ENCODE data around the gene ZNF428.
"Not testable (repeated sequence)": the region's sequence is repeated elsewhere in the genome, so short reads cannot be mapped to it uniquely, and the experiment has no call there.

ZNF428 gene

GRCh38 chr19:43589277-43589676, 30.2 kb downstream of the ZNF428 start:
- ChIA-PET POLR2A (no interaction called here), CTCF (no interaction called here)
- no peak for DNase-seq (ENCODE audit: extremely low spot score)
- TF ChIP-seq L3MBTL2 (conservative IDR thresholded peaks at IDR 0.05) (no peak), ZNF384 (IDR thresholded peaks at IDR 0.05) (no peak), FOXK2 (IDR thresholded peaks at IDR 0.05) (no peak), LEF1 (IDR thresholded peaks at IDR 0.05; ENCODE audit: borderline replicate concordance) (no peak), BHLHE40 (IDR thresholded peaks at IDR 0.05; ENCODE audit: borderline replicate concordance) (no peak), CTBP1 (IDR thresholded peaks at IDR 0.05; ENCODE audit: borderline replicate concordance) (no peak), TARDBP (IDR thresholded peaks at IDR 0.05) (no peak), FOXM1 (IDR thresholded peaks at IDR 0.05; ENCODE audit: borderline replicate concordance) (no peak), HDGF (IDR thresholded peaks at IDR 0.05; ENCODE audit: borderline replicate concordance) (no peak), SP1 (IDR thresholded peaks at IDR 0.05) (no peak), SUZ12 (IDR thresholded peaks at IDR 0.05) (no peak), ARNT (IDR thresholded peaks at IDR 0.05) (no peak), PKNOX1 (IDR thresholded peaks at IDR 0.05) (no peak), ELF4 (IDR thresholded peaks at IDR 0.05) (no peak), FOXA1 (IDR thresholded peaks at IDR 0.05) (no peak), NFRKB (IDR thresholded peaks at IDR 0.05) (no peak)

DNA sequence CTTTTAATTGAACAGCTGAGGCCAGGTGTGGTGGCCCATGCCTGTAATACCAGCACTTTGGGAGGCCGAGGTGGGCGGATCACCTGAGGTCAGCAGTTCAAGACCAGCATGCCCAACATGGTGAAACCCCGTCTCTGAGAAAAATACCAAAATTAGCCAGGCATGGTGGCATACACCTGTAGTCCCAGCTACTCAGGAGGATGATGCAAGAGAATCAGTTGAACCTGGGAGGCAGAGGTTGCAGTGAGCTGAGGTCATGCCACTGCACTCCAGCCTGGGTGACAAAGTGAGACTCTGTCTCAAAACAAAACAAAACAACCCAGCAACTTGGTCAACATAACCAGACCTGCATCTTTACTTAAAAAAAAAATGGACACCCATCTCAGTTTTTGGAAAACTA, 32.4 kb downstream of the ZNF428 start:
- POLR2A ChIA-PET; DNase-seq (ENCODE audit: extremely low spot score): not testable (repeated sequence)
- CTCF ChIA-PET = interaction anchor here (0.6 kb wide), 1 partner anchor 68 kb away, joined by 3 read pairs; no protein-coding TSS in a partner anchor

GRCh38 chr19:43586346-43586745, 33.1 kb downstream of the ZNF428 start:
- DNase-seq (ENCODE audit: extremely low spot score) = no peak
- ChIA-PET CTCF (interaction anchor here (0.6 kb wide), 1 partner anchor 68 kb away, joined by 3 read pairs; no protein-coding TSS in a partner anchor), POLR2A (no interaction called here)
- TF ChIP-seq TARDBP (IDR thresholded peaks at IDR 0.05) (no peak), SUZ12 (IDR thresholded peaks at IDR 0.05) (no peak), ARNT (IDR thresholded peaks at IDR 0.05) (no peak), L3MBTL2 (conservative IDR thresholded peaks at IDR 0.05) (no peak), NFRKB (IDR thresholded peaks at IDR 0.05) (no peak), FOXA1 (IDR thresholded peaks at IDR 0.05) (no peak), PKNOX1 (IDR thresholded peaks at IDR 0.05) (no peak), ZNF384 (IDR thresholded peaks at IDR 0.05) (no peak)

GRCh38 chr19:43584484-43584883, 34.9 kb downstream of the ZNF428 start:
- POLR2A ChIA-PET = no interaction called here
- DNase-seq (ENCODE audit: extremely low spot score) = no peak
- CTCF ChIA-PET = interaction anchor here (1.3 kb wide), 1 partner anchor 10 kb away, joined by 6 read pairs; no protein-coding TSS in a partner anchor
- no peak for TF ChIP-seq NFRKB (IDR thresholded peaks at IDR 0.05)
- TF ChIP-seq PKNOX1 (IDR thresholded peaks at IDR 0.05) = no peak
- no peak for TF ChIP-seq SP1 (IDR thresholded peaks at IDR 0.05)
- no peak for TF ChIP-seq ARNT (IDR thresholded peaks at IDR 0.05)
- TF ChIP-seq FOXM1 (IDR thresholded peaks at IDR 0.05; ENCODE audit: borderline replicate concordance) = no peak
- no peak for TF ChIP-seq ZNF384 (IDR thresholded peaks at IDR 0.05)
- no peak for TF ChIP-seq FOXK2 (IDR thresholded peaks at IDR 0.05)
- no peak for TF ChIP-seq FOXA1 (IDR thresholded peaks at IDR 0.05)
- TF ChIP-seq LEF1 (IDR thresholded peaks at IDR 0.05; ENCODE audit: borderline replicate concordance) = no peak
- no peak for TF ChIP-seq SUZ12 (IDR thresholded peaks at IDR 0.05)
- no peak for TF ChIP-seq CTBP1 (IDR thresholded peaks at IDR 0.05; ENCODE audit: borderline replicate concordance)
- TF ChIP-seq BHLHE40 (IDR thresholded peaks at IDR 0.05; ENCODE audit: borderline replicate concordance) = no peak
- TF ChIP-seq L3MBTL2 (conservative IDR thresholded peaks at IDR 0.05) = no peak
- TF ChIP-seq TARDBP (IDR thresholded peaks at IDR 0.05) = no peak
- no peak for TF ChIP-seq HDGF (IDR thresholded peaks at IDR 0.05; ENCODE audit: borderline replicate concordance)
- no peak for TF ChIP-seq ELF4 (IDR thresholded peaks at IDR 0.05)

- TF ChIP-seq NFRKB (IDR thresholded peaks at IDR 0.05) = no peak
- no peak for TF ChIP-seq LEF1 (IDR thresholded peaks at IDR 0.05; ENCODE audit: borderline replicate concordance)
- no peak for TF ChIP-seq SUZ12 (IDR thresholded peaks at IDR 0.05)
- no peak for TF ChIP-seq BHLHE40 (IDR thresholded peaks at IDR 0.05; ENCODE audit: borderline replicate concordance)
- no peak for TF ChIP-seq SP1 (IDR thresholded peaks at IDR 0.05)
- no peak for TF ChIP-seq TARDBP (IDR thresholded peaks at IDR 0.05)
- TF ChIP-seq ELF4 (IDR thresholded peaks at IDR 0.05) = no peak
- TF ChIP-seq FOXM1 (IDR thresholded peaks at IDR 0.05; ENCODE audit: borderline replicate concordance) = no peak
- TF ChIP-seq PKNOX1 (IDR thresholded peaks at IDR 0.05) = no peak
- ChIA-PET CTCF (interaction anchor here (1.2 kb wide), 1 partner anchor 12 kb away, joined by 6 read pairs; no protein-coding TSS in a partner anchor), POLR2A (no interaction called here)
- DNase-seq (ENCODE audit: extremely low spot score) = no peak
These were observed 36.9 kb downstream of the ZNF428 start for GRCh38 chr19:43582495-43582894.

DNA sequence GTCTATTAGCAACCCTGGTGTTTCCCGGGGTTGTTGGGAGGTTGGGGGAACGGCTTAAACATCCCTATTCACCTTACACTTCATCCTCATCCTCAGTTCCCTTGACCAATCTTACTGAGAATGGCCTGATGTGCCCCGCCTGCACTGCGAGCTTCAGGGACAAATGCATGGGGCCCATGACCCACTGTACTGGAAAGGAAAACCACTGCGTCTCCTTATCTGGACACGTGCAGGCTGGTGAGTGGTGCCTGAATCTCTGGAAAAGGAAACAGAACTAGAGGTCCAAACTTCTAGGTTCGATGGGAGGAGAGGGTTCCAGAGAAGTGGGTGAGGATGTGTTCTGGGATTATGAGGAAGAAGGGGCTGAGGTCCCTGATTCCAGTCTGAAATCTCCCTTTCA, 38.0 kb downstream of the ZNF428 start:
- POLR2A ChIA-PET = no interaction called here
- CTCF ChIA-PET = no interaction called here
- DNase-seq (ENCODE audit: extremely low spot score) = no peak
- TF ChIP-seq FOXA1 (IDR thresholded peaks at IDR 0.05) (no peak), PKNOX1 (IDR thresholded peaks at IDR 0.05) (no peak), LEF1 (IDR thresholded peaks at IDR 0.05; ENCODE audit: borderline replicate concordance) (no peak), TARDBP (IDR thresholded peaks at IDR 0.05) (no peak), L3MBTL2 (conservative IDR thresholded peaks at IDR 0.05) (no peak), ARNT (IDR thresholded peaks at IDR 0.05) (no peak), ELF4 (IDR thresholded peaks at IDR 0.05) (no peak), CTBP1 (IDR thresholded peaks at IDR 0.05; ENCODE audit: borderline replicate concordance) (no peak)
